GM19463 (cell line): ENCODE measurements around the gene FAM53B.

Source experiments
- ATAC-seq: cut with Tn5 transposase; IDR thresholded peaks from one replicate; pipeline ENCODE4 v1.9.1; 2021; ENCODE audit warnings: mild to moderate bottlenecking, moderate library complexity; ENCODE audit not compliant: unreplicated experiment

Gene FAM53B

DNA sequence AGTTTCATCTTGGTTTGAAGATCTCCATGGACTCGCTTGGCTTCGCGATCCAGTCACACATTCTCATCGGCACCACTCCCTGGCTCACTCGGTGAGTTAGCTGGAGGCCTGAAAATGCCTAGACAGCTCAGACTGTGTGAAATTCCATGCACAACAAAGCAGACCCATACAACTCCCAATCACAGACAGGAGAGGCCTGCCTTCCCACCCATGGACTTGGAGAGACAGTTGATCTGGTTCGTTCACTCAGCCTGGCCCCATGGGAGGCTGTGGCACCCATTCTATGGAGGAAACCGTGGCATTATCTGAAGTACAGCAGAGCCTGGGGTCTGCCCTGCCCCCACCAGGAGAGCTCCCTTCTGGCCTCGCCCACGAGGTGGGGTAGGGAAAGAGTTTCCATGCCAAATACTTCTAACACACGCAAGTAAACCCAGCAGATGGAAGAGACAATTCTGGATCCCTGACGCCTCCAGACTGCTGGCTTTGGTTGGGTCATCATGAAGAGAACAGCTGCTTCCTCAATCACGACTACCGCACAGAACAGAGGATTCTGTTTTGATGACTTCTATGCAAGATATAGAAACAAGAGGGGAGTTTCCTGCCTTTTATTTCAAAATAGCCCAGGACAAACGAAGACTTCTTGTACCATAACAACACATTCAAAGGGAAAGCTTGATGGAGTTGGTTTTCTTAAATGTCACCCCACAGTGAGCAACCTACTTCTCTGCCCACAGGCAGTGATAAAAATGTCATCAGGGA lies 15.9 kb downstream of the FAM53B start:
- no peak for ATAC-seq

DNA sequence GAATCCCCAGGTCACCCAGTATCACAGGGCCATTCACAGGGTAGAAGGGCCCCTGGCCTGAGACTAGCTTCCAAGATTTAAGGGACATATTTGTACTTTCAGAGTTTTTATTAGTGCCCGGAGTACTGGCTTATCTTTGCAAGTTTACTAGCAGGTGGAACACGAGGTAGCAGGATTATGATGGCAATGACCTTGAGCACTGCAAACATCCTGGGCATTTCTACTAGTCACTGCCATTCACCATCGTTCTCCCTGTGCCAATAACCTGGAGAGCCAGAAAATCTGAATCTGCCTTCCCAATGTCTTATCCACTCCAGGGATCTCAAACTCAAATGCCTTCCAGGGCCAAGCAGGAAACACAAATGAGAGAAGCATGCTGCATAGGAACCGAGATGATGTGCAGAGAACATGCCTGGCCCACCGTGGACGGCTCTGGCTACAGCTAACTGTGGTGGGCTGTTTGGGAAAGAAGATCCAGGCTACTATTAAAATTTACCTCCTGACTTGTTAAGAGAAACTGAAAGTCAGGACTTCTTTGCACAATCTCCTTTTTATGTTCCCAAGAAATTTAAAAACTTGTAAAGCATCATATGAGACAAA lies 16.7 kb downstream of the FAM53B start:
- ATAC-seq = no peak

DNA sequence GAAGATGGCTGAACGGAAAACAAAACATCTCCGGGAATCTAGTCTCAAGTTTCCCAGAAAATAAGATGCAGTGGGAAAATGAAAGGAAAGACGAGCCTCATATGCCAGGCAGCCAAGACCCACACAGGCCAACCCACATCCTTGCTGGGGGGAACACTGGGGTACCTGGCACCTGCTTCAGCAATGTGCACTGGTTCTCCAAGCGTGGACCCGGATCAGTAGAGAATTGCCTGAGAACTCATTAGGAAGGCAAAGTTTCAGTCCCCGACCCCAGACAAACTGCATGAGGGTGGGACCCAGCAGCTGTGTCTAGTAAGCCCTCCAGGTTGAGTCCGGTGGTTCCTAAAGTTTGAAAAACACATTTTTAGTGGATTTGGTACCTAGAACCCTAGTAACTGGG lies 18.4 kb downstream of the FAM53B start:
- no peak for ATAC-seq

DNA sequence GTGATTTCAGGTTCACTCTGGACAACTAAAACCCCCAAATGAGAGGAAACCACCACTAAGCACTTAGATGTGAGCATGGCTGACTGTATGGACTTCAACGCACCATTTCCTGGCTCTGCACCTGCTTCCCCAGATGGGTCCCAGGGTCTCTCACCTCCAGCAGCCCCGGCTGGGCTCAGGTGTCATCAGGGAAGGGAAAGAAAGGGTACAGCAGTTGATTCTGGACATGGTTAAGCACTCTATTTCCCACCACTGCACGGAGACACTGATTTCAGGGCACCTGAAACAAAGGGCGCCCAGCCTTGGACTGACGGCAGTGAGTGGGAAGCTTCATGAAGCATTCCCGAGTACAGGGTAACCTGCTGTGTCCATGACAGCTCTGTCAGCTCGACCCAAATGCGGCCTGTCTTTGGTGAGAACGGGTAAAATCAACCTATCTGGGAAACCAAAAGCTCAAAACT lies 19.0 kb downstream of the FAM53B start:
- no peak for ATAC-seq

DNA sequence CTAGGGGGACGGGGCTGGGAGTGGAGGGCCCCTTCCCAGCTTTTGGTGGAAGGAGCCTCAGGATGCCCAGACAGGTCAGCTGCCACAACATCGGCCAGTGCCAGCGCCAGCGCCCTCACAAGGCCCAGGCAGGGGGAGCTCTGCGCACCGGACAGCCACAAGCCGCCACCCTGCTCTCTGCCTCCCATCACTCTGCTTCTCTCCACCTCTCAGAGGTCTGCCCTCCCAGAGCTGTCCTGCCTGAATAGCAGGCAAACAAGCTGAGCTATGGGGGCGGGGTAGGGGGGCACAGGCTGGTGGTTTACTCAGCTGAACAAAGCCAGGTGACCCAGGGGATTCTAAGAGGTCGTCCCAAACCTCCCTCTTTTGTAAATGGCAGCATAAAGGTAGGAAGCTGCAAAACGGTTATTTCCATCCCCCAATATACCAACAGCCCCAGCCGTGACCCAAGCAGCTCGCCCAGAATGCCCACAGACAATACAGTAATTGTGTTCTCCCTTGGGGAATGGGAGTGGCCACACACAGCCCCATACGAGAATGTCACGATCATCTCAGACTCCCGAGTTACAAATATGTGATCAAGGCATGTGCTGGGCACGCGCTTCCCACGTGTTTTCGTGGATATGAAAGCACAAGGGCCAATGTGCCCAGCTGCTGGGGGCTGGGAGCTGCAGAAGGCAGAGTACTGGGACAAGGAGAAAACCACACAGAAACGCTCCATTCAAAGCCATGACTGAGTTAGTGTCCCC lies 19.7 kb downstream of the FAM53B start:
- no peak for ATAC-seq

DNA sequence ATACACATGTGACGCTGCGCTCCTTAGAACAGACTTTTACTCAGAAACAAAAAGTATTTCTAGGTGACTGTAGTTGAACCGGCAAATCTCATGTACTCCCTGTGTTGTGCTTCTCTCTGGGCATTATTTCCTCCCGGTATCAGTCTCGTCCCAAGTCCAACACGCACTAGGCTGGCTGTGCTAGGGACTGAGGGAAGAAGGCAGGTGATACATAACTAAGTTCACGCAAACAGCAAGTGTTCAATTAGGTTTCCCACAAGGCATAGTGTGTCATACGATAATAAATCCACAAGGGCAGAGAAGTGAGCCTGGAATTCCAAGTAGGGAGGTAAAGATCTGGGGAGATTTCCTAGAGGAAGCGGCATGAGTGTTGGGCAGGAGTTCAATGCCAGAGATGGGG lies 20.4 kb downstream of the FAM53B start:
- ATAC-seq = no peak

DNA sequence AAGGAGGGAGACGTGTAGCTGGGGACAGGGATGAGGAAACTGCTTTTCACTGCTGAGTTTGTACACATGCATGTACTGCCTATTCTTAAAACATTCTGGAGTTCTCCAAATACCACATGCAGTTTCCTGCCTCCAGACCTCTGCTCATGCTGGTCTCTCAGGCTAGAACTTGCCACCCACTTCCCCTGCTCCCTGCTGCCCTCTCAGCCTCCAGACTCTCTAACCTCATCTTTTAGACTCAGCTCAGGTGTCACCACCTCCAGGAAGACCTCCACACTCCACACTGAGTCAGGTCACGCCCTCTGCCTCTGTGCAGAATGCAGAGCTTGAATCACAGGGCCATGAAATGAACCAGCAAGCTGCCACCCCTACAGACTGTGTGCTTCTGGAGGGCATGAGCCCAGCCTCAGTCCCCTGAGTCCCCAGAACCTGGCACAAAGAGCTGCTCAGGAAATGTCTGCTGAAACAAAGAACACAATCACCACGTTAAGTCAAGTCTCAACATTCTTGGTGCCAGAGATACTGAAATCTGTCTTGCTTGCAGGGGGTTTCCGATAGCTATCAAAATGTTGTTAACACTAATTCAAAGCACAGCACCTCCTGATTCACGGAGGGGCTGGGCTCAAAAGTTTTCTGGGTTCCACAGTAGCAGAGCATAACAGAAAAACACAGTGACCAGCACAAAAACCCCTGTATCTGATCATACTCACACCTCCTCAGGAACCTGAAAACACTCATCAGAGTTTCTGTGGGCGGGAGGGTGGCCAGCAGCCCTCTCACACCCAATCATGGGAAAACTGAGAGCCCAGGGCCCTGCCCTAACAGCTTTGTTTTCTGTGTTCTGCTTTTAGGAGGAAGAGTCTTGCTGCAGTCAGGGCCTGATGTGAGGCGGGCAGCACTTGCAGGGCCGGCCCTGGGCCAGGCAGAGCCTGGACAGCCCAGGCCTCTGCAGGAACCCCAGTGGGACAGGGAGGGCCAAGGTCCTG lies 21.1 kb downstream of the FAM53B start:
- ATAC-seq = peak; percentile 67

DNA sequence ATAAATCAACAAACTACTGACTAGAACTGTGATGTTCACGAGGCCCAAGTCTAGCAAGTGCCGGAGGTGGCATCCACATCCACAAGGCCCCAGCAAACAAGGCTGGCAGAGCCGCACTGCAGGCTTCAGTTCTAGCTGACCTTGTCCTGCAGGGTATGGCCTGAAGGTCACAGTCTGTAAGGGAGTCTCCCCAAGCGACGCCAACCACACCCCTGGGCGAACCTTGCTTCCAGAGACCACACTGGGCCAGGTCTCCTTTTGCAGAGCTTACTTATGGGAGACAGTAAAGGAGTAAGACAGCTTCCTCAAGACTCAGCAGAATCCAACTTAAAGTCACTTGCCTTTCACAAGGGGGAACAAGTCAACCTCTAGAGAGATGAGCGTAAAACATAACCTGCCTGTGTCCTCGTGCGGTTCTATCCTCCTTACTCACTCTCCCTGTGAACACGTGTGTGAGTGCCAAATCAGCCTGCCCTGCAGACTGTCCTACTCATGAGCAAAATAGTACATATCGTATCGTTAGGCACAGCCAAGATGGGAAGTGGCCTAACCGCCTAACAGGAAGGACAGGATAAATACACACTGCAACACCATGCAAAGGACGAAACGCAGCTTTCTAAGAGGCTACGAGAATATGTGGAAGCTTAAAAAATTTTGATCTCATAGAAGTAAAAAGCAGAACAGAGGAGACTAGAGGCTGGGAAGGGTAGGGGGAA lies 22.7 kb downstream of the FAM53B start:
- no peak for ATAC-seq

DNA sequence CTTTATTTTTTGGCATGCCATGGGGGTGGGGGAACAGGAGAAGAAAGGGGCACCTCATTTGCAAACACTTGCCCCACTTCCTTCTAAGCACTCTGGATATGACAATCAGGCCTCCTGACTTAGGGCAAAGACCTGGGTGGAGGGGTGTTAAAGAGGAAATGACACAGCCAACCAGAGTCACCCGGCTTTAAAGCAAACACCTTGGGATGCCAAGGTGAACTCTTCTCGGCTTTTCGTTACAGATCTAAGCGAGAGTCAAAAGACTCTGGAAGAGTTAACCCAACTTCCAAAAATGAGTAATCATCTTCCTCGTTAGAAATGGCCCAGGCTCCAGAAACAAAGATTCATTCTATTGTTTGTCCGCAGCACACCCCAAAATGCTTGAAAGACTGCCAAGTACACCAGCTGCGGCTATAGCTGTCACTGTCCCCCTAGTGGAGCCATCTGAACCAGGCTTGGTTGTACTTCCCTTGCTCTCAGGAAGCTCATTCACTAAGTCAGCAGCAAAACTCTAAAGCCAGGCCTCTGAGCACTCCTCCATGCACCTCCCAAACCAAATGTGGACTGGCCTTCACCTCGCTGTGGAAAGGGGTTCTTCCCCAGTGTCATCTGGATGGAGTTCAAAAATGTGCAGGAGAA lies 24.8 kb downstream of the FAM53B start:
- ATAC-seq = peak; percentile 38

DNA sequence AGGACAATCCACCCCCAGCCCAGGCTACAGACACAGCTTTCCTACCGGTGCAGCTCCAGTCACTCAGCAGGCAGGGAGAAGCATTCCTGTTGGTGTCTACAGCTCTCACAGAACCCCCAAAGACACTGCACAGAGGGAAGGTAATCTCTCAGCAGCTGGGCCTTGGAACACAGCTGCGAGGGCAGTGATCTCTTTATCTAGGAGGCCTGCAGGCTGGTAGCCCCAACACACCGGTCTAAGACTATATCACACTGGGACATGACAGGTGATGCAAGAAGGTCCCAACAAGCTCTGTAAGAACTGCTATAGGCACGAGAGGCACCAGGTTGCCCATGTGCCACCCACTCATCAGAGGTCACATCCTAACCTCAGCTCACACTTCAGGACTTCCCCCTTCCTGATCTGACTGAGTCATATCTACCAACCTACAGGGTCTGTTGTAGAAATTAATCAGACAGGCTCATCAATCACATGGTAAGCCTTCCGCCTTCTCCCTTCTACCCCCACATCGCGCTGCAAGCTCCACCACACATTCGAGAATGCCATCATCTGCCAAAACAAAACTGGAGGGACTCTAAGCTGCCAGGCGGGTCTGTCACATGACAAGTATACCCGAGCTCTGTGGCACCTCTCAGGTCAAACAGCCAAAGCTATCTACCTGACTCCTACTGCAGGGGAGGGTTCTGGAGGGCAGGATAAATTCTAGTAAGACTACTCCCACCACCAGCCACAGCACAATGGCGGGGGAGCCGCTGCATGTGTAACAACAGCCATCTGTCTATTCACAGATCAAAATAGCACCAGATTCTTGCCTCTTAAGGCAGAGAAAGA lies 26.1 kb downstream of the FAM53B start:
- ATAC-seq = peak; percentile 60

DNA sequence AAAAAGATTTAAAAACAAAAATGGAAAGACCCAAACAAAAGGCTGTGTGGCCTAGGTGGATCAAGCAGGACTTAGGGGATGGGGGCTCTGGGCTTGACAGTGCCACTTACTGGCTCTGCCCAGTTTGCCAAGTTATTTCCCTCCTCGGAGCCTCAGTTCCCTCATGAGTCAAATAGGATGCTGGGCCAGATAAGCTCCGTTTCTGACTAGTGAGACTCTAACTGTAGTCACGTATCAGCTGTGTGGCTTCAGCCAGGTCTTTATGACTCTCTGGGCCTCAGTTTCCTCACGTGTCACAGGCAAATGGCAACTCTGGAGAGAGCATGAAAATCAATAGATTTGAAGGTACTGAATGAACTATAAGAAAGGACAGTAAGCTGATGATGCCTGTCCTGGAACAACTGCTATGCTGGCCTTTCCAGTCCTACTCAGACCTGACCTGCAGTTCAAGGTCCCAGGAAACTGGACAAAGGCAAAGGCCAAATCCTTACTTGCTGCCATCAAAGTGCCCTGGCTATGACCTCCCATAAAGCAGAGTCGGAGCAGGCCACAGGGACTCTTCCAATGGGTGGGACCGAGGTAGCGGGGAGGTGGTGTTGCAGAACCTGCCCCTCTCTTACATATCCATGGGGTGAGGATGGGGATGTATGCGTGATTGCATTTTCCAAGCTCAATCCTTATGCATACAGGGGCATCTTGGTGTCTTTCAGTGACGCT lies 27.0 kb downstream of the FAM53B start:
- no peak for ATAC-seq

DNA sequence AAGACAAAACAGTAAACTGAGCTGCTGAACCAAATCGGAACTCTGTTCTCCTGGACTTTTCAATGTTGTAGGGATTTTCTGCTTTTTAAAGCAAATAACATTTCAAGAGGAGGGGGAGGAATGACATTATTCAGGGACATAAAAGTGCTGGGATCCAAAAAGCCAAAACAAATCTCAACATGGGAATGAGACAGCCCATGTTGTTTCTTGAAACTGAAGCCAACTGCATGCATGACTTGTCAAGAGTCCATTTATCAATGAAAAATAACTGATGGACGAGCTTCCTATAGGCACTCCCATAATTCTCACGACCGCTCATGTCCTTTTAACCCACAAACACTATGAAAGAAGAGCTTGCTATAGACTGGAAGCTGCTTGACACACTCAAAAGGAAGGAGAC lies 27.8 kb downstream of the FAM53B start:
- ATAC-seq = no peak

DNA sequence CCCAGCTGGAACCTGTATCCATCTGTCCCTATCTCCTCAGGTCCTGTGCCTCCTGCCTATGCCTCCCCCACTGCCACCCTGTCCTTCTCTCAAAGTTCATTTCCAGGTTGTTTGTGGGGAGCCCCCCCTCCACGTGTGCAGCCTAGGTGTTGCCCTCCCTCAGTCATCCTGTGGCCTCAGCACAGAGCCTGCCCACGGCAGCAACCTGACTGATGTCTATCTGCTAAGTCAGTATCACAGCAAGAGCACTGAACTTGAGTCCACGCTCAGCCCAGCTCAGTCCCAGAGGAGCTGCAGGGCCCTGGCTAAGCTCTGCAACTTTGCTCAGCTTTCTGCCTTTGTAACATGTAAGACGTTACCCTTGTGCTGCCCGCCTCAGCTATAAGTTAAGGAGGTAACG lies 28.7 kb downstream of the FAM53B start:
- ATAC-seq = no peak

DNA sequence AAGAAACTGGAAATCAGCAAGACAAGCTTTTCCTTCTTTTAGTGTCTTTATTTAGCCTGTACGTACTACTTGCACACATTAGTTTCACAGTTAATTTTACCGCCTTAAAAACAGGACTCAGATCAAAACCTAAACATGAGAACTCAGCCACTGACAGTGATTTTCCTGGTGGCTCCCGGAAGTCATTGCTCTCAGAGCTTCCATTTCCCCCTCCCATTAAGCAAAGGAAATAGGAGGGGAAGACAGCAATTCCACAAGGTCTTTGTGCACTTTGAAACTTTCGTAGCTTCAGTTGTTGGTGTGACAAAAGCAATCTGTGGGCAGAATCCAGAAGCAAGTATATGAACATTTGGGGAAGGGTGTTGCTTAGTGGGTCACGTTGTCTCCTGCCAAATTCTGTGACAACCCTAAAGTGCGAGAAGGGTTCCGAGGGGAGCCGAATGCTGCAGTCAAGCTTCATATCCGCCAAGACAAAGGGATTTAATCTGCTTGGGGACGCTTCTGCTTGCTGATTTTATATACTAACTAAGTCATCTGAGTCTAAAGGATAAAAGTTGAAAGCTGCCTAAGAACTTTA lies 30.4 kb downstream of the FAM53B start:
- no peak for ATAC-seq

DNA sequence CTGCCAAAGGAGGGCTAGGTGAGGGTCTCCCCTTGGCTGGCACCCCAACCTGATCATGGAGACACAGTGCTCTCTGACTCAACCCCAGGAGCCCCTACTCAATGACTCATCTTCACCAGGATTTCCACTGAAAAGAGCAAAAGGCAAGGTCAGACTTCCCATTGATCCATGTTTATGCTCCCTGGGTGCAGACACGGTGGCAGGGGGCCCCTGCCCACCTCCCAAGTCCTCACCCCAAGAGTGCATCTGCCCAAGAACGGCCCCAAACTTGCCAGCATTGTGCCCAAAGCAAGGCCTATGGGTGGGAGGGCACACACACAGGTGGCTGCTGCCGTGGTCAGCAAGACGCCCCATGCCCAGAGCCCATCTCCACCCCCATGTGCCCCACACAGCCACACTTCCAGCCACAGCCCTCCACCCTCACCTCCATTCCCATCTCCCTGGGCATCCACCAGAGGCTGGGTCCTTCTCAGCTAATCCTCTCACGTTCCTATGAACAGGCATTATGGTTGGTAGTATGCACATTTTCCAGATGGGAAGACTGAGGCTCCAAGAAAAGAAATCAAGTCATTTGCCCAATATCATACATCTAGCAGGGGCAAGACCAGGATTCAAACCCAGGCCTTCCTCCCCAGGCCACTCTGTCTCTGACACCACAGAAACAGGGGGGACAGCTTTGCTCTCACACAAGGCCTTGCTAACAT lies 31.3 kb downstream of the FAM53B start:
- no peak for ATAC-seq

DNA sequence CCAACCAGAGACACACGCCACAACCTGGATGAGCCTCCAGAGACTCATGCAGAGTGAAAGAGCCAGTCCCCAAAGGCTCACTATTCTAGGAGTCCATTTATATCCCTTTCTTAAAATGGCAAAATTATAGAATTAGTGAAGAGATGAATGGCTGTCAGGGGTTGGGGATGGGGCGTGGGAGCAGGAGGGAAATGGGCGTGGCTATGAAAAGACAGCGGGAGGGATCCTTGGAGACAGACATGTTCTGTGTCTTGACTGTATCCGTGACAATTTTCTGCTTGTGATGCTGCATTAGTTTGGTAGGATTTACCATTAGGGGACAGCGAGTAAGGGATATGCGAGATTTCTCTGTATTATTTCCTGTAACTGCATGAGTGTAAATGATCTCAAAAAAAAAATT lies 33.0 kb downstream of the FAM53B start:
- ATAC-seq = no peak

DNA sequence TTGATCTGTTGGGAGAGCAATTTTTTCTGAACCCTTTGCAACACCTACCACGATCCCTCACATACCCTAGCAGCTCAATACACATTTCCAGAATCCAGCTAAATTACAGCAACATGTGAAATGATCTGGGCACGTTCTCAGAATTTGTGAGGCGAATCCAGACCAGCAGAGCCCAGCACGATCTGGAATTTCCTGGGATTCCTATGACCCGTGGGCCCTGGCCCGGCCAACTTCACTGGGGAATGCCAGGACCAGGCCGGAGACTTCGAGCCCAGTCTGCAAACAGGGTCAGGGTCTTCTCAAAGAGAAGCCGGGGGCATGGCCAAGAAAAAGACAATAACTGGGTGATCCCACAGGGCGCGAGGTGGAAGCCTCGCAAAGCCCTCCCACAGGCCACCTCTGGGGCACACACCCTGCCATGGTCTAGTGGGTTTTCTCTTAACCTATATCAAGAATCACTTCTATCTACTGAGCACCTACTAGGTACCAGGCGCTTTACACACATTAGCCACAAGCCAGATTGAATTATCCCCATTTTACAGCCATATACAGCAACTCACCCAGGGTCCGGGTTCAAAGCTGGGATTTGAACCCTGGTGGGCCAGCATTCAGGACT lies 33.8 kb downstream of the FAM53B start:
- no peak for ATAC-seq
